ENCODE data around the gene CIT. TPM values are rescaled to one million over a fixed set of nuclear protein-coding genes. Genes with fewer than 3 reads are reported as not detected.
A peak's percentile ranks its signal among the peaks of the same experiment; 100 is the strongest.

CIT gene
- total and polyA plus RNA-seq, 2 donors (not counting 1 experiment from before 2014, with no cell fraction given) = 6.8 to 25.4 TPM

DNA sequence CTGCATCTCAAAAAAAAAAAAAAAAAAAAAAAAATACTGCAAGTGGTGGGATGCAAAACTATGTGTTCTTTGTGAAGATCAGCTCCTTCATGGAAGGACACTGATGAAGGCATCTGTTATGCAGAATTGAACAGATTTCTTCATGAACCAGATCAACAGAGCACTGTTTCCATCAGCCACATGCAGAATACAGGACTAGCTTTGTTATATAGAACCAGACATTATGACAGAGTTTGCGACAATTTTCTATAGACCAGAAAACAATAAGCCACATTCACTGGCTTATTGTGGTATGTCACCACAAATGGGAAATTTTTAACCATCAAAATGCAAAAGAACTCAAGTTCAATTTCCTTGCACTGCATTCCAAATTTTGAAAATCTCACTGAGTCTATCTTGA, 34.7 kb downstream of the CIT start:
- H3K27ac ChIP-seq (ENCODE audit: insufficient read depth, low read length) = no peak overlapping the region

DNA sequence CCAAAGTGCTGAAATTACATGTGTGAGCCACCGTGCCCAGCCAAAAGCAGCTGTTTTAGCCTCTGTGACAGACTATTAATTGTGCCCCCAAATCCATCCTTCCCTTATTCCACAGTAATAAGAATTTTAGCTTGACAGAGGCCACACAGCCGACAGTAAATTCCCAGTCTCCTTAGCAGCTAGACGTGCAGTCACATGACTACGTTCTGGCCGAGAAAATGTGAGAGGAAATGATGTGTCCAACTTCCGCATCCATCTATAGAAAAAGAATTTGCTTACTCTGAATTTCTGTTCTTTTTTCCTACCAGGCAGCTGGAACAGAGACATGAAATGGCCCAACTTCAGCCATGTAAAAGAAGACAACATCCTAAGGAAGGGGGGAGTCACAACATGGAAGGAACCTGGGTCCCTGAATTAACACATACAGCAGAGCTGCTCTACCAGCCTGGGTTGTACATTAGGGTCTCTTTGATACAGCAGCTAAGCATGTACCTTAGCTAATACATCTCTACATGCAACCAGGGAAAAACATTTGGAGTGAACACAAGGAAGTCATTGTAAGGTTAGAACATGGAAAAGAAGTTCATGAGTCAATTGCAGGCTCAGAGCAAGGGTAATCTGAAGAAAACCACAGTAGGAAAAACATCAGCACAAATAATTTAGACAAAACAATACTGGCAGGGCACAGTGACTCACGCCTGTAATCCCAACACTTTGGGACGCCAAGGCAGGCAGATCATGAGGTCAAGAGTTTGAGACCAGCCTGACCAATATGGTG, 35.5 kb downstream of the CIT start:
- no peak overlapping the region for H3K4me2 ChIP-seq (ENCODE audit: extremely low read depth, insufficient read depth, low read length)
- H3K4me1 ChIP-seq (ENCODE audit: control insufficient read depth, extremely low read depth, insufficient read depth, low read length) = no peaks in the 10 kb centered on the region
- no peak for TF ChIP-seq EZH2 (IDR thresholded peaks at IDR 0.05; ENCODE audit: low read length, missing control alignments)
- TF ChIP-seq, protein P1, sequence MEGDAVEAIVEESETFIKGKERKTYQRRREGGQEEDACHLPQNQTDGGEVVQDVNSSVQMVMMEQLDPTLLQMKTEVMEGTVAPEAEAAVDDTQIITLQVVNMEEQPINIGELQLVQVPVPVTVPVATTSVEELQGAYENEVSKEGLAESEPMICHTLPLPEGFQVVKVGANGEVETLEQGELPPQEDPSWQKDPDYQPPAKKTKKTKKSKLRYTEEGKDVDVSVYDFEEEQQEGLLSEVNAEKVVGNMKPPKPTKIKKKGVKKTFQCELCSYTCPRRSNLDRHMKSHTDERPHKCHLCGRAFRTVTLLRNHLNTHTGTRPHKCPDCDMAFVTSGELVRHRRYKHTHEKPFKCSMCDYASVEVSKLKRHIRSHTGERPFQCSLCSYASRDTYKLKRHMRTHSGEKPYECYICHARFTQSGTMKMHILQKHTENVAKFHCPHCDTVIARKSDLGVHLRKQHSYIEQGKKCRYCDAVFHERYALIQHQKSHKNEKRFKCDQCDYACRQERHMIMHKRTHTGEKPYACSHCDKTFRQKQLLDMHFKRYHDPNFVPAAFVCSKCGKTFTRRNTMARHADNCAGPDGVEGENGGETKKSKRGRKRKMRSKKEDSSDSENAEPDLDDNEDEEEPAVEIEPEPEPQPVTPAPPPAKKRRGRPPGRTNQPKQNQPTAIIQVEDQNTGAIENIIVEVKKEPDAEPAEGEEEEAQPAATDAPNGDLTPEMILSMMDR (conservative IDR thresholded peaks at IDR 0.05 in 1 of 2, IDR thresholded peaks at IDR 0.05 in 1 of 2; ENCODE audit: low read depth in 1 of 2, low read length in 2 of 2) = no peak
- peaks cover 16% of the 10 kb centered on the region for H3K79me2 ChIP-seq (ENCODE audit: control insufficient read depth, insufficient read depth, low read length)
- no peaks in the 10 kb centered on the region for H3K27me3 ChIP-seq (ENCODE audit: control insufficient read depth, insufficient read depth, low read length)
- H3K27ac ChIP-seq (ENCODE audit: insufficient read depth, low read length) = no peak overlapping the region
- H4K20me1 ChIP-seq (ENCODE audit: control insufficient read depth, extremely low read depth, insufficient read depth, low read length) = no peaks in the 10 kb centered on the region
- H3K9ac ChIP-seq (ENCODE audit: insufficient read depth, low read length) = no peak overlapping the region
- peak overlapping the region; percentile 8 for H2AFZ ChIP-seq (ENCODE audit: low read length)
- H3K4me3 ChIP-seq (replicated peaks in 1 of 4; ENCODE audit: control extremely low read depth in 1 of 4, insufficient read depth in 1 of 4, low read depth in 3 of 4, low read length in 4 of 4) = no peak overlapping the region
- peaks cover 1% of the 10 kb centered on the region for H3K36me3 ChIP-seq (ENCODE audit: control insufficient read depth, insufficient read depth, low read length)
- peak; percentile 4 to 16 for DNase-seq (ENCODE audit: low read depth in 2 of 2)
- H3K9me3 ChIP-seq (ENCODE audit: control insufficient read depth, insufficient read depth, low read depth, low read length) = no peaks in the 10 kb centered on the region

More for the DNA sequence above, 34.7 kb downstream of the CIT start:
- no peak overlapping the region for H2AFZ ChIP-seq (ENCODE audit: low read length)
- no peaks in the 10 kb centered on the region for H3K4me1 ChIP-seq (ENCODE audit: control insufficient read depth, extremely low read depth, insufficient read depth, low read length)
- H3K4me3 ChIP-seq (replicated peaks in 1 of 4; ENCODE audit: control extremely low read depth in 1 of 4, insufficient read depth in 1 of 4, low read depth in 3 of 4, low read length in 4 of 4) = no peak overlapping the region
- TF ChIP-seq EZH2 (IDR thresholded peaks at IDR 0.05; ENCODE audit: low read length, missing control alignments) = no peak
- TF ChIP-seq, protein P1 (conservative IDR thresholded peaks at IDR 0.05 in 1 of 2, IDR thresholded peaks at IDR 0.05 in 1 of 2; ENCODE audit: low read depth in 1 of 2, low read length in 2 of 2) = no peak
- H3K36me3 ChIP-seq (ENCODE audit: control insufficient read depth, insufficient read depth, low read length) = peaks cover 1% of the 10 kb centered on the region
- H3K9me3 ChIP-seq (ENCODE audit: control insufficient read depth, insufficient read depth, low read depth, low read length) = no peaks in the 10 kb centered on the region
- no peak for DNase-seq (ENCODE audit: low read depth in 2 of 2)
- H3K79me2 ChIP-seq (ENCODE audit: control insufficient read depth, insufficient read depth, low read length) = peaks cover 16% of the 10 kb centered on the region
- no peak overlapping the region for H3K9ac ChIP-seq (ENCODE audit: insufficient read depth, low read length)
- H3K4me2 ChIP-seq (ENCODE audit: extremely low read depth, insufficient read depth, low read length) = no peak overlapping the region
- H3K27me3 ChIP-seq (ENCODE audit: control insufficient read depth, insufficient read depth, low read length) = no peaks in the 10 kb centered on the region
- no peaks in the 10 kb centered on the region for H4K20me1 ChIP-seq (ENCODE audit: control insufficient read depth, extremely low read depth, insufficient read depth, low read length)

DNA sequence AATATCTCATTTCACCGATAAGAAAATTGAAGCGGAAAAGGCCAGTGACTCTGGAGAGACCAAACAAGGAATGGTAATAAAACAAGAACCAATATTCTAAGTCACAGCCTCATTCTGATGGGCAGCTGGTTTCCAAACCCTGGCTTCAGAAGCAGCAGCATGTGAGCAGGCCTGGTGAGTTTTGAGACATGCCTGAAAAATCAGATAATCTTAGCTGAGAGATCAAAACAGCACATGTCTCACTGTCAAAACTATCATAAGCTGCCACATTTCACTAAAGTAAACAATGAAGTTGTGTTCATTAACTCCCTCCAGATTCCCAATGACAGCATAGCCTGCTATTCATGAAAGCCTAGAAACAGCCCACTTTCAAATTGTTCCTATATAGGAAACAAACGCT, 36.5 kb downstream of the CIT start:
- H3K4me1 ChIP-seq (ENCODE audit: control insufficient read depth, extremely low read depth, insufficient read depth, low read length) = no peaks in the 10 kb centered on the region
- no peak for DNase-seq (ENCODE audit: low read depth in 2 of 2)
- H3K36me3 ChIP-seq (ENCODE audit: control insufficient read depth, insufficient read depth, low read length) = peaks cover 1% of the 10 kb centered on the region

More for the DNA sequence above, 36.5 kb downstream of the CIT start:
- H3K27ac ChIP-seq (ENCODE audit: insufficient read depth, low read length) = no peak overlapping the region
- H3K79me2 ChIP-seq (ENCODE audit: control insufficient read depth, insufficient read depth, low read length) = peaks cover 16% of the 10 kb centered on the region
- H3K4me2 ChIP-seq (ENCODE audit: extremely low read depth, insufficient read depth, low read length) = no peak overlapping the region
- H3K9me3 ChIP-seq (ENCODE audit: control insufficient read depth, insufficient read depth, low read depth, low read length) = no peaks in the 10 kb centered on the region
- H3K27me3 ChIP-seq (ENCODE audit: control insufficient read depth, insufficient read depth, low read length) = no peaks in the 10 kb centered on the region
- no peak for TF ChIP-seq EZH2 (IDR thresholded peaks at IDR 0.05; ENCODE audit: low read length, missing control alignments)
- TF ChIP-seq, protein P1 (conservative IDR thresholded peaks at IDR 0.05 in 1 of 2, IDR thresholded peaks at IDR 0.05 in 1 of 2; ENCODE audit: low read depth in 1 of 2, low read length in 2 of 2) = no peak
- H3K4me3 ChIP-seq (replicated peaks in 1 of 4; ENCODE audit: control extremely low read depth in 1 of 4, insufficient read depth in 1 of 4, low read depth in 3 of 4, low read length in 4 of 4) = no peak overlapping the region
- H2AFZ ChIP-seq (ENCODE audit: low read length) = no peak overlapping the region
- H3K9ac ChIP-seq (ENCODE audit: insufficient read depth, low read length) = no peak overlapping the region
- no peaks in the 10 kb centered on the region for H4K20me1 ChIP-seq (ENCODE audit: control insufficient read depth, extremely low read depth, insufficient read depth, low read length)

Measured in fibroblast of lung (primary cell).